Measurements from ENCODE around the gene TMEM217. TPM values are rescaled to one million over a fixed set of nuclear protein-coding genes. Genes with fewer than 3 reads are reported as not detected.

TMEM217 gene
- total RNA-seq, 1 donor from 2014 or later: 1.6 TPM

Other genes starting within 250 kb of the TMEM217 start
- 50.9 TPM for gene PIM1, start 88.0 kb downstream of the TMEM217 start, total RNA-seq
- 10.0 TPM for gene TBC1D22B, start 372 bp downstream of the TMEM217 start, total RNA-seq
- gene RNF8, start 95.8 kb upstream of the TMEM217 start, total RNA-seq: 15.7 TPM
- gene CMTR1, start 175.1 kb upstream of the TMEM217 start, total RNA-seq: 39.3 TPM
- 10.4 TPM for gene CCDC167, start 241.7 kb upstream of the TMEM217 start, total RNA-seq

Data from sciatic nerve (tissue), 1 donor.